Endothelial cell of umbilical vein (primary cell): ENCODE measurements around the gene TMEM63B. TPM values are rescaled to one million over a fixed set of nuclear protein-coding genes. Genes with fewer than 3 reads are reported as not detected.

ENCODE experiments used
- BruUV-seq: library from RNA; stranded (reverse); fragments of 400-500 nt; replicated peaks from 2 replicates; lab custom pipeline; 2021; lab: Mats Ljungman, UMichigan
- CTCF ChIA-PET: fragments of 300-600, 350-600 bp; sonication (Branson Sonifier 250); formaldehyde crosslinking; loops from one replicate; lab custom pipeline; 2021; ENCODE audit warnings: antibody characterized with exemption, inconsistent platforms; lab: Charles Lee
- POLR2A ChIA-PET: fragments of 300-600, 350-600 bp; sonication (Branson Sonifier 250); formaldehyde crosslinking; loops from one replicate; lab custom pipeline; 2021; ENCODE audit warnings: antibody characterized with exemption, inconsistent platforms; lab: Charles Lee
- DNase-seq: peaks from one replicate; pipeline ENCODE4 v3.0.0-alpha.2; 2011; ENCODE audit warnings: low read depth, low spot score
- FAIRE-seq: peaks from 2 replicates; lab custom pipeline; 2011; peaks lifted over from hg19 to GRCh38; lab: Jason Lieb, UNC
- H2AFZ ChIP-seq: 2 replicates; pipeline ENCODE4 v1.6.0; 2012; ENCODE audit warnings: low read depth, low read length, control low read depth, inconsistent platforms
- H3K27ac ChIP-seq: 2 replicates; pipeline ENCODE4 v1.5.1; 2011; ENCODE audit warnings: low read depth, mild to moderate bottlenecking, control low read depth, low read length, moderate library complexity; ENCODE audit not compliant: insufficient read depth
- H3K27me3 ChIP-seq, 2 experiments: 2 replicates each; pipeline versions ENCODE4 v1.6.0 to v1.6.1; 2011; ENCODE audit warnings: low read length in 2 of 2, mixed read lengths in 1 of 2; ENCODE audit not compliant: control insufficient read depth in 2 of 2, insufficient read depth in 2 of 2
- H3K36me3 ChIP-seq, 2 experiments: 2 replicates in 1 of 2; 3 replicates in 1 of 2; pipeline ENCODE4 v1.5.1; 2011; ENCODE audit warnings: low read length in 2 of 2, mild to moderate bottlenecking in 1 of 2, moderate library complexity in 1 of 2; ENCODE audit not compliant: control insufficient read depth in 2 of 2, insufficient read depth in 2 of 2; ENCODE audit errors: extremely low read depth in 1 of 2
- H3K4me1 ChIP-seq: 3 replicates; pipeline ENCODE4 v1.5.1; 2011; ENCODE audit warnings: mild to moderate bottlenecking, low read length; ENCODE audit not compliant: control insufficient read depth, insufficient read depth; ENCODE audit errors: extremely low read depth
- H3K4me2 ChIP-seq: 2 replicates; pipeline ENCODE4 v1.6.1; 2011; ENCODE audit warnings: low read length, control low read depth, mixed read lengths; ENCODE audit not compliant: insufficient read depth
- H3K4me3 ChIP-seq, 3 experiments: fragments of 200-600 bp in 1 of 3; sonication (generic), shearing (Covaris generic) in 1 of 3; replicated peaks in 1 of 3; 2 replicates each; pipeline ENCODE4 v1.5.1; 2011 to 2016; ENCODE audit warnings: control low read depth in 3 of 3, low read length in 3 of 3, mild to moderate bottlenecking in 2 of 3, inconsistent platforms in 1 of 3, low read depth in 1 of 3, moderate library complexity in 1 of 3; ENCODE audit not compliant: insufficient read depth in 1 of 3
- H3K79me2 ChIP-seq: 2 replicates; pipeline ENCODE4 v1.6.0; 2012; ENCODE audit warnings: low read length, inconsistent platforms; ENCODE audit not compliant: control insufficient read depth, insufficient read depth
- H3K9ac ChIP-seq: replicated peaks from 2 replicates; pipeline ENCODE3; 2011; ENCODE audit warnings: low read length, control low read depth; ENCODE audit not compliant: insufficient read depth; ENCODE audit errors: extremely low read depth
- H3K9me1 ChIP-seq: replicated peaks from 3 replicates; pipeline ENCODE4 v1.6.0; 2011; ENCODE audit warnings: mild to moderate bottlenecking, low read length; ENCODE audit not compliant: control insufficient read depth, insufficient read depth; ENCODE audit errors: extremely low read depth
- H3K9me3 ChIP-seq: replicated peaks from 2 replicates; pipeline ENCODE4 v1.5.1; 2012; ENCODE audit warnings: low read length, inconsistent platforms; ENCODE audit not compliant: control insufficient read depth, insufficient read depth
- H4K20me1 ChIP-seq: replicated peaks from 2 replicates; pipeline ENCODE3; 2011; ENCODE audit warnings: mild to moderate bottlenecking, low read length; ENCODE audit not compliant: control insufficient read depth, insufficient read depth; ENCODE audit errors: extremely low read depth
- CTCF ChIP-seq, 2 donors: IDR thresholded peaks; 1 replicate in 1 of 2; 2 replicates in 1 of 2; pipeline ENCODE4 v1.5.1; 2011; ENCODE audit warnings: low read length in 2 of 2, mild to moderate bottlenecking in 2 of 2, moderate library complexity in 2 of 2, control low read depth in 1 of 2, inconsistent platforms in 1 of 2, low read depth in 1 of 2; ENCODE audit not compliant: insufficient read depth in 1 of 2; ENCODE audit errors: extremely low read depth in 1 of 2
- GATA2 ChIP-seq: IDR thresholded peaks from 2 replicates; pipeline ENCODE4 v1.7.0; 2011; ENCODE audit warnings: low read depth, mild to moderate bottlenecking, moderate library complexity, mixed read lengths, low read length; ENCODE audit not compliant: insufficient read length, insufficient read depth
- MAX ChIP-seq: IDR thresholded peaks from 2 replicates; pipeline ENCODE4 v1.6.1; 2011; ENCODE audit not compliant: insufficient read depth, insufficient read length
- MYC ChIP-seq: IDR thresholded peaks from one replicate; pipeline ENCODE4 v1.6.1; 2011; ENCODE audit warnings: mild to moderate bottlenecking, low read depth, low read length
- POLR2A ChIP-seq: IDR thresholded peaks from 2 replicates; pipeline ENCODE4 v1.6.1; 2012; ENCODE audit warnings: low read depth, mild to moderate bottlenecking, control low read depth, low read length
- dilution Hi-C: fragments of 300-500 bp; cut with MboI; formaldehyde crosslinking; loops from one replicate; pipeline ENCODE4 v1.15.0; 2019; ENCODE audit warnings: low sequenced_read_pairs; ENCODE audit not compliant: extremely low pct_ligation_motif_present
- intact Hi-C: fragments of 100-400 bp; cut with micrococcal nuclease; formaldehyde crosslinking; loops from one replicate; pipeline ENCODE4 v1.10.0; 2022
- polyA plus RNA-seq, 4 experiments: library from polyadenylated mRNA; depleted of rRNA in 3 of 4; stranded (reverse) in 3 of 4; unstranded in 1 of 4; fragments of >200 nt; gene quantifications; 2 replicates each; pipeline versions ENCODE4 v1.2.1 to v1.2.3, GENCODE V29; 2011 to 2012; ENCODE audit warnings: missing spikeins in 1 of 4
- total RNA-seq: library from RNA; stranded (reverse); gene quantifications from 2 replicates; pipeline ENCODE4 v1.2.3, GENCODE V29; 2021

TMEM63B gene
- total and polyA plus RNA-seq, 2 donors (not counting 3 experiments of a cell fraction or from before 2014, with no cell fraction given): 49.7 to 56.1 TPM

- H4K20me1 ChIP-seq: no peaks in the 10 kb centered on the region
- dilution Hi-C loops (no loop called here), intact Hi-C loops (no loop called here)
- no peak overlapping the region for H2AFZ ChIP-seq
- no peaks in the 10 kb centered on the region for H3K36me3 ChIP-seq
- no peaks in the 10 kb centered on the region for H3K9me3 ChIP-seq
- TF ChIP-seq MYC: no peak
- TF ChIP-seq GATA2: no peak
- TF ChIP-seq MAX: no peak
- no peak for TF ChIP-seq CTCF (IDR thresholded peaks at IDR 0.05; ENCODE audit: extremely low read depth in 1 of 2, insufficient read depth in 1 of 2, low read depth in 1 of 2, low read length in 2 of 2)
- TF ChIP-seq POLR2A: no peak
- no peak overlapping the region for H3K4me2 ChIP-seq
- no peaks in the 10 kb centered on the region for H3K4me1 ChIP-seq
- H3K4me3 ChIP-seq: no peak overlapping the region
- no peaks in the 10 kb centered on the region for H3K9me1 ChIP-seq
- no peaks in the 10 kb centered on the region for H3K79me2 ChIP-seq
- FAIRE-seq (no peak), DNase-seq (no peak)
- H3K9ac ChIP-seq: no peak overlapping the region
- POLR2A ChIA-PET: interaction anchor here (0.9 kb wide), 1 partner anchor 78 kb away, joined by 4 read pairs; the partner anchor contains the start of gene HSP90AB1
- peaks cover 2 to 22% of the 10 kb centered on the region in 2 experiments for H3K27me3 ChIP-seq
- CTCF ChIA-PET: interaction anchor here (0.8 to 2.4 kb wide), 10 partner anchors 9 to 88 kb away, joined by 3 to 9 read pairs (median 5); partner anchors contain the start of gene SLC35B2
- no peak overlapping the region for H3K27ac ChIP-seq
- no TSS peak for BruUV-seq
These were observed 41.8 kb downstream of the TMEM63B start for GRCh38 chr6:44169154-44169553.
